Naive thymus-derived CD4-positive, alpha-beta T cell (primary cell): ENCODE measurements around the gene CDH13. TPM values are rescaled to one million over a fixed set of nuclear protein-coding genes. Genes with fewer than 3 reads are reported as not detected.
A peak's percentile ranks its signal among the peaks of the same experiment; 100 is the strongest.

Experiments
- ATAC-seq: fragments of 150-1000 bp; cut with Tn5 transposase; 2 replicates; pipeline ENCODE4 v1.10.0; 2021; ENCODE audit warnings: mild to moderate bottlenecking, moderate library complexity
- CTCF ChIA-PET: fragments of 350-600 bp; sonication (Branson Sonifier 250); formaldehyde crosslinking; loops from one replicate; lab custom pipeline; 2021; ENCODE audit warnings: antibody characterized with exemption; lab: Charles Lee
- POLR2A ChIA-PET: fragments of 350-600 bp; sonication (Branson Sonifier 250); formaldehyde crosslinking; loops from one replicate; lab custom pipeline; 2021; ENCODE audit warnings: antibody characterized with exemption, inconsistent platforms; lab: Charles Lee
- DNase-seq, 9 donors: peaks; one replicate each; pipeline versions ENCODE4 v3.0.0 to v3.0.0-alpha.2; 2020 to 2022; ENCODE audit warnings: mixed read lengths in 1 of 9
- H3K27ac ChIP-seq: one replicate; pipeline ENCODE4 v1.7.0; 2013; ENCODE audit warnings: mild to moderate bottlenecking, low read depth, low read length, moderate library complexity
- H3K27me3 ChIP-seq, 2 donors: one replicate each; pipeline ENCODE4 v1.7.0; 2013; ENCODE audit warnings: low read length in 2 of 2, mild to moderate bottlenecking in 2 of 2, moderate library complexity in 2 of 2; ENCODE audit not compliant: control insufficient read depth in 2 of 2, insufficient read depth in 2 of 2
- H3K36me3 ChIP-seq, 3 experiments: 1 replicate in 2 of 3; 2 replicates in 1 of 3; pipeline ENCODE4 v1.7.0; 2013; ENCODE audit warnings: low read length in 3 of 3, mild to moderate bottlenecking in 3 of 3, moderate library complexity in 1 of 3; ENCODE audit not compliant: insufficient read depth in 3 of 3, control insufficient read depth in 2 of 3
- H3K4me1 ChIP-seq, 2 donors: one replicate each; pipeline ENCODE4 v1.7.0; 2013; ENCODE audit warnings: low read length in 2 of 2, mild to moderate bottlenecking in 2 of 2, moderate library complexity in 1 of 2; ENCODE audit not compliant: control insufficient read depth in 2 of 2, insufficient read depth in 2 of 2
- H3K4me3 ChIP-seq: 2 replicates; pipeline ENCODE4 v1.7.0; 2013; ENCODE audit warnings: mild to moderate bottlenecking, low read length
- H3K9me3 ChIP-seq, 3 experiments: 1 replicate in 2 of 3; 2 replicates in 1 of 3; pipeline ENCODE4 v1.7.0; 2013; ENCODE audit warnings: low read length in 3 of 3; ENCODE audit not compliant: control insufficient read depth in 2 of 3
- H3K27ac Mint-ChIP-seq, 9 donors: one replicate each; pipeline ENCODE4 v1.8.0; 2020 to 2022; ENCODE audit warnings: mixed read lengths in 9 of 9, mild to moderate bottlenecking in 8 of 9, moderate library complexity in 5 of 9, inconsistent platforms in 2 of 9
- H3K27me3 Mint-ChIP-seq, 5 donors: one replicate each; pipeline ENCODE4 v1.8.0; 2021 to 2022; ENCODE audit warnings: mixed read lengths in 5 of 5, mild to moderate bottlenecking in 1 of 5
- H3K36me3 Mint-ChIP-seq, 5 donors: one replicate each; pipeline ENCODE4 v1.8.0; 2020 to 2022; ENCODE audit warnings: mixed read lengths in 5 of 5, mild to moderate bottlenecking in 3 of 5, inconsistent platforms in 1 of 5
- H3K4me1 Mint-ChIP-seq, 7 donors: one replicate each; pipeline ENCODE4 v1.8.0; 2020 to 2022; ENCODE audit warnings: mixed read lengths in 7 of 7, mild to moderate bottlenecking in 3 of 7, inconsistent platforms in 1 of 7
- H3K4me3 Mint-ChIP-seq, 10 donors: one replicate each; pipeline ENCODE4 v1.8.0; 2020 to 2022; ENCODE audit warnings: mild to moderate bottlenecking in 10 of 10, mixed read lengths in 10 of 10, moderate library complexity in 6 of 10, inconsistent platforms in 2 of 10
- H3K9me3 Mint-ChIP-seq, 11 donors: one replicate each; pipeline ENCODE4 v1.8.0; 2020 to 2022; ENCODE audit warnings: mixed read lengths in 11 of 11, mild to moderate bottlenecking in 4 of 11, inconsistent platforms in 1 of 11, moderate library complexity in 1 of 11
- intact Hi-C, 2 donors: fragments of 100-400 bp; cut with micrococcal nuclease; formaldehyde crosslinking; loops; one replicate each; pipeline ENCODE4 v1.15.1; 2023
- polyA plus RNA-seq, 2 donors: library from polyadenylated mRNA; unstranded; fragments of 300-500 nt; fragmentation: Illumina TruSeq; gene quantifications; one replicate each; pipeline ENCODE4 v1.2.3, GENCODE V29; 2021
- total RNA-seq, 6 experiments: library from RNA in 5 of 6; stranded (reverse) in 5 of 6; gene quantifications; 1 replicate in 5 of 6; 2 replicates in 1 of 6; pipeline ENCODE4 v1.2.3 and lab custom pipeline; 2021 to 2026

CDH13 gene
- total and polyA plus RNA-seq, 7 experiments from 2014 or later = not detected

DNA sequence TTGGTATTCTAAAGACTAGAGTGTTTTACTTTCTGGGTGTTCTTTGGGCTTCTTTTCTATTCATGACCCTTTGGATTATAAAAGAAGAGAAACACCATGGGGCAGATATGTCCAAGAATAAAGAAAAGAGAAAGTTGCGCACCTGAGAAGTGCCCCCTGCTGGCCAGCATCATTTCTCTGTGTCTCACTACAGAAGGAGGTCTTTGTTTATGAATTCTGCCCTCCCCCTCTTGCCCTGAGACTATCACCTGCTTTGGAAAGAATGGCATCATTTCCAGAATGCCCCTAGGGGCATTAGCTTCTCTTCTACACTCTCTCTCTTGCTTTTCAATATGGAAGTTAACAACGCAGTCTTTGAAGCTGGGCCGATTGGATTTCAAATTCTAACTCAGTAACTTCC, 45.0 kb downstream of the CDH13 start:
- intact Hi-C loops = loop anchor here (1.0 to 2.0 kb wide), 4 partner anchors 16 to 41 kb away; no protein-coding TSS in a partner anchor
- no peak overlapping the region for H3K4me3 ChIP-seq
- no peaks in the 10 kb centered on the region for H3K9me3 ChIP-seq
- H3K27ac ChIP-seq = no peak overlapping the region
- ATAC-seq = no peak
- H3K9me3 Mint-ChIP-seq = peaks cover 0 to 3% (median 0%) of the 10 kb centered on the region in 11 donors
- DNase-seq = peak in 1 of 9 donors; percentile 11
- POLR2A ChIA-PET = no interaction called here
- no peaks in the 10 kb centered on the region for H3K27me3 ChIP-seq
- H3K4me3 Mint-ChIP-seq = no peak overlapping the region
- H3K36me3 ChIP-seq = no peaks in the 10 kb centered on the region
- H3K27ac Mint-ChIP-seq = no peak overlapping the region
- peaks cover 0 to 5% (median 0%) of the 10 kb centered on the region in 7 donors for H3K4me1 Mint-ChIP-seq
- H3K27me3 Mint-ChIP-seq = peaks cover 0 to 40% (median 0%) of the 10 kb centered on the region in 5 donors
- CTCF ChIA-PET = interaction anchor here (1.3 to 2.2 kb wide), 2 partner anchors 13 to 16 kb away, joined by 3 to 8 read pairs; no protein-coding TSS in a partner anchor
- no peaks in the 10 kb centered on the region for H3K4me1 ChIP-seq
- no peaks in the 10 kb centered on the region for H3K36me3 Mint-ChIP-seq

- H3K4me1 Mint-ChIP-seq = peaks cover 0 to 5% (median 0%) of the 10 kb centered on the region in 7 donors
- POLR2A ChIA-PET = no interaction called here
- no peak overlapping the region for H3K4me3 Mint-ChIP-seq
- Histone ChIP-seq H3K27ac (no peak overlapping the region), H3K4me3 (no peak overlapping the region), H3K9me3 (no peaks in the 10 kb centered on the region), H3K36me3 (no peaks in the 10 kb centered on the region), H3K4me1 (no peaks in the 10 kb centered on the region), H3K27me3 (no peaks in the 10 kb centered on the region)
- intact Hi-C loops = no loop called here
- H3K27ac Mint-ChIP-seq = no peak overlapping the region
- CTCF ChIA-PET = interaction anchor here (2.2 kb wide), 1 partner anchor 17 kb away, joined by 8 read pairs; no protein-coding TSS in a partner anchor
- H3K27me3 Mint-ChIP-seq = peaks cover 0 to 43% (median 0%) of the 10 kb centered on the region in 5 donors
- no peak for ATAC-seq
- H3K36me3 Mint-ChIP-seq = no peaks in the 10 kb centered on the region
- H3K9me3 Mint-ChIP-seq = peaks cover 0 to 3% (median 0%) of the 10 kb centered on the region in 11 donors
- DNase-seq = no peak
These were observed 45.9 kb downstream of the CDH13 start for GRCh38 chr16:82672676-82673075.

DNA sequence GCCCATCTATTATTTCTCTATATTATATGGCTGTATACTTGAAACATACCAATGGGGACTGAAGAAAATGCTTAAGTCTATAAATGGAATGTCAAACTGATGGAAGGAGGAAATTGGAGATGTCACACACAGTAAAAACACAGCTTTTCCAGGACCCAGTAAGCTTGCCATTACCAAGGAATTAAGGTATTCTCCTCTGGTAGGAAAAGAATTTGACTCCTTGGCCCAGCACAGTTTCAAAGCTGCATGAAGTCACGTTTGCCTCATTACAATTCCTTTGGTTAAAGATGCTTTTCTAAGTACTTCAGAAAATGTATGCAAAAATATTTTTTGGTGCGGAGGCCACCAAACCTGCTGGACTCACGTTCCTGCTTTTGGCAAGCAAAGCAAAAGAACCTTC, 48.5 kb downstream of the CDH13 start:
- H3K27ac Mint-ChIP-seq = no peak overlapping the region
- ATAC-seq (no peak), DNase-seq (no peak)
- H3K9me3 Mint-ChIP-seq = peaks cover 0 to 3% (median 0%) of the 10 kb centered on the region in 11 donors
- no peaks in the 10 kb centered on the region for H3K4me1 ChIP-seq
- ChIA-PET CTCF (no interaction called here), POLR2A (no interaction called here)
- no peak overlapping the region for H3K4me3 ChIP-seq
- no peaks in the 10 kb centered on the region for H3K36me3 Mint-ChIP-seq
- no peaks in the 10 kb centered on the region for H3K36me3 ChIP-seq
- no peaks in the 10 kb centered on the region for H3K9me3 ChIP-seq
- H3K27me3 Mint-ChIP-seq = peaks cover 0 to 45% (median 0%) of the 10 kb centered on the region in 5 donors
- H3K27me3 ChIP-seq = no peaks in the 10 kb centered on the region
- no peak overlapping the region for H3K4me3 Mint-ChIP-seq
- peaks cover 0 to 5% (median 0%) of the 10 kb centered on the region in 7 donors for H3K4me1 Mint-ChIP-seq
- intact Hi-C loops = no loop called here
- H3K27ac ChIP-seq = no peak overlapping the region

DNA sequence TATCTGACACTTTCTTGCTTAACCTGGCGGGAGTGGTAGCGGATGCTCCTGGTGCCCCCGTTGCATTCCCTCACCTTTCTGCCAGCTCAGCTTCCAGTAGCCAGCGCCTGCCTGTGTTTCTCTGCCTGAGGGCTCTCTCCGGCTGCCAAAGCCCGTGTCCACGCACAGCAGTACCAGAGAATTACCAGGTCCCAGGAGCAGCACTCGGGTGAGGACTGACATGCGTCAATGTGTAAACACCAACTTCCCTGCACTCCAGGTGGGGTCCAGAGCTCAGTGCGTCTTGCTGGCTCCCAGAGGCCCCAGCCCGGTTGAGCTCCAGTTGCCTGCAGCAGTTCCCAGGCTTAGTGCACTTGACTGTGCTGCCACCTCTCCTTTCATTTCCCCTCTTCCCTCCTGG, 54.8 kb downstream of the CDH13 start:
- Histone ChIP-seq H3K4me3 (no peak overlapping the region), H3K27me3 (no peaks in the 10 kb centered on the region), H3K27ac (no peak overlapping the region), H3K9me3 (no peaks in the 10 kb centered on the region), H3K36me3 (no peaks in the 10 kb centered on the region), H3K4me1 (no peaks in the 10 kb centered on the region)
- ATAC-seq (no peak), DNase-seq (no peak)
- POLR2A ChIA-PET = no interaction called here
- Mint-ChIP-seq H3K4me3 (no peak overlapping the region), H3K4me1 (no peaks in the 10 kb centered on the region), H3K27me3 (peaks cover 0 to 17% (median 5%) of the 10 kb centered on the region in 5 donors), H3K9me3 (peaks cover 0 to 2% (median 0%) of the 10 kb centered on the region in 11 donors), H3K36me3 (peaks cover 0 to 4% (median 0%) of the 10 kb centered on the region in 5 donors), H3K27ac (no peak overlapping the region)
- intact Hi-C loops = no loop called here
- CTCF ChIA-PET = interaction anchor here (0.5 kb wide), 2 partner anchors 512 to 1633 kb away, joined by 3 read pairs; no protein-coding TSS in a partner anchor

DNA sequence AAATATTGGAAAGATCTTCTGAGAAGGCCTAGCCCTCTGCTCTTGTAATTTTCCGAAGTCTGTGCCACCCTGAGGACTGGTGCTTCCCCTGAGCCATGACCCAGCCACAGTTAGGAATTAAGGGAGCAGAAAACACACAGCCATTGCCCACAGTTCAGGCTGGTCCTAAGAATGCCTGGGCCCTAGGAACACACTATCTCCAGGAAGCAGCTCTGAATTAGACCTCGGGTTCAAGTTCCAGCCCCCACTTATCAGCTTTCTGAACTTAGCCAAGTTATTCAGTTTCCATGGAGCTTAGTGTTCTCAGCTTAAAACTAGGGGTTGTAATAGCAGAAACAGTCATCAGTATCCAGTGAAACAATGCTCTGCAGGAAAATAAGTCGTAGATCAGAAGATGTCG, 56.0 kb downstream of the CDH13 start:
- ChIA-PET CTCF (no interaction called here), POLR2A (no interaction called here)
- Histone ChIP-seq H3K4me1 (no peaks in the 10 kb centered on the region), H3K27ac (no peak overlapping the region), H3K27me3 (no peaks in the 10 kb centered on the region), H3K36me3 (no peaks in the 10 kb centered on the region), H3K9me3 (no peaks in the 10 kb centered on the region), H3K4me3 (no peak overlapping the region)
- H3K4me1 Mint-ChIP-seq = no peaks in the 10 kb centered on the region
- H3K36me3 Mint-ChIP-seq = peaks cover 0 to 4% (median 0%) of the 10 kb centered on the region in 5 donors
- DNase-seq (no peak), ATAC-seq (no peak)
- intact Hi-C loops = no loop called here
- H3K4me3 Mint-ChIP-seq = no peak overlapping the region
- peaks cover 0 to 17% (median 5%) of the 10 kb centered on the region in 5 donors for H3K27me3 Mint-ChIP-seq
- peaks cover 0 to 4% (median 0%) of the 10 kb centered on the region in 11 donors for H3K9me3 Mint-ChIP-seq
- H3K27ac Mint-ChIP-seq = no peak overlapping the region

DNA sequence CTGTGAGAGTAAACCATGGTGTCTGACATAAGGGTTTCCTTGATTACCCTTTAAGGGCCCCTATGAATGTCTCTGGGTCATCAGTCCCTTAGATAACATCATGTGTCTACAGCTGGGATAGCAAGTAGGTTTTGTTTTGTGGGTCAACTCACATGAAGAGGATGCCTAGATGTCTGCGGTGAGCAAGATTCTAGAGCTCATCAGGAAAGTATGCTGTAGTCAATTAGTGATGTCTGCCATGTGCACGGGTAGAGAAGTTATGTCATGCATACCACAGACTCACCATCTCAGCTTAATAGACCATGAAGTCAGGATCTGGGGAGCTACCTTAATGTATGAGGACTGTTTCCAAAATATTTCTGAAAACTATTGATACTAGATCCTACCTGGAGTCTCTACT, 57.5 kb downstream of the CDH13 start:
- ChIA-PET POLR2A (no interaction called here), CTCF (no interaction called here)
- Mint-ChIP-seq H3K27ac (no peak overlapping the region), H3K9me3 (peaks cover 0 to 4% (median 0%) of the 10 kb centered on the region in 11 donors), H3K4me3 (no peak overlapping the region), H3K36me3 (peaks cover 0 to 4% (median 0%) of the 10 kb centered on the region in 5 donors), H3K27me3 (peaks cover 0 to 17% (median 0%) of the 10 kb centered on the region in 5 donors), H3K4me1 (no peaks in the 10 kb centered on the region)
- Histone ChIP-seq H3K4me3 (no peak overlapping the region), H3K4me1 (no peaks in the 10 kb centered on the region), H3K9me3 (no peaks in the 10 kb centered on the region), H3K27me3 (no peaks in the 10 kb centered on the region), H3K36me3 (no peaks in the 10 kb centered on the region), H3K27ac (no peak overlapping the region)
- ATAC-seq = no peak
- no peak for DNase-seq
- intact Hi-C loops = no loop called here

DNA sequence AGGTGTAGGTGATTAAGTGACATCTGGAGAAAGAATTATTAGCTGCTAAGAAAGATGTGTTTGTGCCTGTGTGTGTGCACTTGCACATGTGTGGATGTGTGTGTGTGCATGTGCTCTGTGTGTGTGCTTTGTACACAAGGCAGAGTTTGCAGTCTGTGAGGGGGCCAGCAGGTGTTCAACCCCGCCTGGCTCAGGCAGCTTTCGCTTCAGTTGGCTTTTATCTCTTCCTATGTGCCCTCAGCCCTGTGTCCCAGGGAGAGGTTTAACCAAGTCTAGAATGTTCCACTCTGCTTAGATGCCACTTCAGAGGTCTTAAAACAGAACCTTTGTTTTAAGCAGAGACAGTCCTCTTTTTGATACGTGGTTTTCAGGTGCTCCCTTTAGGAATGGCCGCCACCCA, 58.8 kb downstream of the CDH13 start:
- H3K4me1 ChIP-seq = no peaks in the 10 kb centered on the region
- CTCF ChIA-PET = no interaction called here
- Mint-ChIP-seq H3K4me3 (no peak overlapping the region), H3K4me1 (no peaks in the 10 kb centered on the region), H3K36me3 (peaks cover 0 to 2% (median 0%) of the 10 kb centered on the region in 5 donors), H3K27ac (no peak overlapping the region), H3K9me3 (peaks cover 0 to 4% (median 0%) of the 10 kb centered on the region in 11 donors), H3K27me3 (peaks cover 0 to 13% (median 0%) of the 10 kb centered on the region in 5 donors)
- H3K9me3 ChIP-seq = no peaks in the 10 kb centered on the region
- H3K36me3 ChIP-seq = no peaks in the 10 kb centered on the region
- H3K27ac ChIP-seq = no peak overlapping the region
- H3K4me3 ChIP-seq = no peak overlapping the region
- POLR2A ChIA-PET = no interaction called here
- intact Hi-C loops = no loop called here
- DNase-seq (no peak), ATAC-seq (no peak)
- H3K27me3 ChIP-seq = no peaks in the 10 kb centered on the region
